GM19452 (cell line): ENCODE results near the gene STK4.
"Not testable (repeated sequence)": the region's sequence is repeated elsewhere in the genome, so short reads cannot be mapped to it uniquely, and the experiment has no call there.

Experiments
- ATAC-seq: cut with Tn5 transposase; IDR thresholded peaks from one replicate; pipeline ENCODE4 v1.9.1; 2021; ENCODE audit not compliant: unreplicated experiment

STK4 gene

DNA sequence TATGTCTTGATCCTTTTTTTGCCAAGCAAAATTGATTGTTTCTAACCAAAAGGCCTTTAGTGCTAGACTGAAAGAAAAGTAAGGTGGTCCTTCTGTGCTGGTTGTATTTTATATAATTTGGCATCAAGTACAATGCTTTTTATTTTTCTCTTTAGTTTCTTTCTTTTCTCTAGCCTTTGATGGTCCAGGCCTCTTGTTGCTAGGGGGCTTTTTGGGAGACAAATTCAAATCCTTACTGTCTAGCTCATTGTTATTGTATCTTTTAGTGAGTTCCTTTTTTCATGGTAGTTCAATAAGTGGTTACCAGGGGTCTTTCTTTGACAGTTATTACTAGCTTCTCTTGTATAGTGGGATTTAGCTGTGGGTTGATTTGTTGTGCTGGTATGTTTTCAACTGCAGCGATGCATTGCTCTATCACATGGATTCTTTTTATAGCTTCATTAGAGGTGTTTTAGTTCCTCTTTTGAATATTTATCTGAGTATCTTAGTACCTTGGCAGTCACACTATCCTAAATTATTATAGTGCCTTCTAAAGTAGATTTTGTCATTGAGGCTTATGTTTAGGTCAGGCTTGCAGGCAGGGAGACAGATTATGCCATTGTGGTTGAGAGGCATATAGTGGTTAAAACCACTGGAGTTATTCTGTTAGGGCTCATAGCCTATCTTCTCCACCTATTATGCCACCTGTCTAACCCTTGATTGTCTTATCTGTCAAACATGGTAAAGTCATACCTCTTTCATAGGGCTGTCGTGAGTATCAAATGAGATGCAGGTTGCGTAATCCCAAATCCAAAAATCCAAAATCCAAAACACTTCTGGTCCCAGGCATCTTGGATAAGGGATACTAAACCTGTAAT, 85.1 kb downstream of the STK4 start:
- no peak for ATAC-seq

DNA sequence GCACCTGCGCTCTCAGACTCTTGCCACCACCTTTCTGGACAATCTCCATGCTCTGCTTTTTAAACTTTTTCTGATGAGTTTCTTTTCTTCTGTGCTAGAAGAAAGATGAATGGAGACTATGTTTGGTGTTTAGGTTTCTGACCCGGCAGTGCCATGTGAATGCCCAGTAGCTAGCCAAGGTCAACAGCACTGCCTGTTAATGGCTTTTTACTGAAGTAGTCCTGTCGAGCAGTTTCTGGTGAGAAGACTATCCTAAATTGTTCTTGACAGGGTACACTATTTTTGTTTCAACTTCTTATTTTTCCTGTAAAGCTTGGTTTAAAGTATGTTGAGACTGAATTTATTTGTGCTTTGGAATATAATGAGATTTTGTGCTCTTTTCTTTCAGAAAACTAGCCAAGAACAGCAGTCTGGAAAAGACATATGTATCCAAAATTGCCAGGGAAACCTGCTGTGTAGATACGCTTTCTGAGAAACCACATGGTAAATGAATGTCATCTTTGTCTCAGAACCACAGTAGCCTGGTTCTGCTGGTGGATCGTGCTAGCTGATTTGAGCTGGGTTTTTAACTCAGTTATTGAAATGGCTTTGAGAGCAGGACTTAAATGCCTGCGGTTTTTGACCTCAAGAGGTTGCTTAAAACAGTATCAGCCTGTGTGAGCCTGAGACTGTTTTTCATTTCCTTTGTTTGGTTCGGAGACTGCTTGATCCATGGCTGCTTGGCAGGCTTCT, 86.6 kb downstream of the STK4 start:
- peak; percentile 78 for ATAC-seq

DNA sequence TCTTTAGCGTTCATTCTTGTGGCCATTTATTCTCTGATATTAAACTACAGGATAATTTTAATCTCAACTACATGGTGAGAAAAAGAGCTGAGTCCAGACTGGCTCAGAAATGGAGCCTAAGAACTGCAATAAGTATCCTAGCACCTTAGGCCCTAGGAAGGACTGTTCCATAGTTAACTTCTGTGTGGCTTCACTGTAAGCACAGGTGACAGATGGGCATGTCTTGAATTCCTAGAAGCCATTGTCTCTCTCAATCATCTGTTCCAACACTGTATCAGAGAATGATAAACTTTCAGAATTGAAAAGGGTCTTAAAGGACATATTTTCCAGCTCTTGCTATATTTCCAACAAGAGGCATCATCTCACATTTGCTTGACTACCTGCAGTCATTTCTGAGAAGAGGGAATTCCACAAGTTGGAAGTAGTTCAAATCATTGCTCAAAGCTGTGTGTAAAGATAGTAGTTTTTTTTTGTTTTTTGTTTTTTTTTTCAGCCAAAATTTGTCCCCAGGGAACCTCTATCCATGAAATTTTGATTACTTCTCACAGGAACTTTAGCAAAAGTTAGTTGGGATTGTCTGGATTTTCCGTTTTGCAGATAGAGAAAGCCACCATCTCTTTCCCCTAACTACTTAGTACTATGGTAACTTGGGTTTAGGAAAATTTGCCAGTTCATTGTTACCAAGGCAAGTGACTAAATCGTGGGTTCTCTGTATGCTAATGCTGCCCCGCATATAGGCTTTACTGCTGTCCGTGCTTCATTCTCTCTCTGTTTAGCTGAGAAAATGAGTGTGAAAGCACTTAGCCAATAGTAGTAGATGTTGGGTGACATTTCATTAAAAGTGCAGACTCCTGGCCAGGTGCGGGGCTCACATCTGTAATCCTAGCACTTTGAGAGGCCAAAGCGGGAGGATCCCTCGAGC, 87.4 kb downstream of the STK4 start:
- peak; percentile 10 for ATAC-seq

DNA sequence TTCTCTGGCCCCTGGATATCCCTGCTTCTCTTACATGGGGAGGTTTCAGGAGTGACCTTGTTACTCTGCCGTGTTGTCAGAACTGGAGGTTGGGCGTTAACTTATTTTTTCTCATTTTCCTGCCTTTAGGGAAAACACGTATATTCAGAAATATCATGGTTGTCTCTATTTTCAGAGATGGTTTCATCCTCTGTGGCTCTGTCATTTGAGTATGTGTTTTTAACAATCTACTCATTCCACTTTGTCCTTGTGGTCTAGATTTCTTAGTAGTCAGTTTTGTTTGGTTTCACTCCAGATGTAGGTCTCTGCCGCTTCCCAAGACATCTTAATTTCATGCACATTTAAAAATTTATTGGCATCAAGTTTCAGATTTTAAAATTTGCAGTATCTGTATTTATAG, 88.7 kb downstream of the STK4 start:
- no peak for ATAC-seq

DNA sequence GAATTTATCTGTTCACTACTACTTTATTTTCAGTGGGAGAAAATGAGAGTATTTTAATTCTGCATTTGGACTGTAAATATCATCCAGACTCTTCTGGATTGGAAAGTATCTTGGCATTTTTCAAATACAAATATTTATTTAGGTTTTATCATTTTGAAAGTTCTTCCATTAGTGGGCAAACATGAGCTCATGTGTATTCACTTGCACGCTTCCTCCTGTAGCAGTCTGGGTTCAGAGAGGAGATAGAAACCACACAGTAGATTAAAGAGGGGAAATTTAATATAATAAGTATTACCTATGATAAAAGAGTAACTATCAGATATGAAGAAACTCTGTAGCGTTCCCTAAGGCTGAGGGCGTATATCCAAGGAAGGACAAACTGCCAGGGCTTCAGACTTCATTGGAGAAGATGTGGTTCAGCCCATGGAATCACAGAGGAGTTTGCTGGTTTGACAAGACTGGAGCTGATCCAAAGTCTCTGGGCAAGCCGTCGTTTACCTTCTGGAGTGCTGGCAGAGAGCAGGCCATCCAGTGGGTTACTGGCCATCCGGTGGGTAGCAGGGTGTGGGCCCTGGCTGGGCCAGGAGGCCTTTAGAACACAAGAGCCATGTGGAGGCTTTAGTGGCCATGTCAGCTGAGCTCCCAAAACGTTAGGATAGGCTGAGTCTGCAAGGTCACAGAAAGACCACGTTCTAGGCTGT, 90.3 kb downstream of the STK4 start:
- ATAC-seq = no peak

DNA sequence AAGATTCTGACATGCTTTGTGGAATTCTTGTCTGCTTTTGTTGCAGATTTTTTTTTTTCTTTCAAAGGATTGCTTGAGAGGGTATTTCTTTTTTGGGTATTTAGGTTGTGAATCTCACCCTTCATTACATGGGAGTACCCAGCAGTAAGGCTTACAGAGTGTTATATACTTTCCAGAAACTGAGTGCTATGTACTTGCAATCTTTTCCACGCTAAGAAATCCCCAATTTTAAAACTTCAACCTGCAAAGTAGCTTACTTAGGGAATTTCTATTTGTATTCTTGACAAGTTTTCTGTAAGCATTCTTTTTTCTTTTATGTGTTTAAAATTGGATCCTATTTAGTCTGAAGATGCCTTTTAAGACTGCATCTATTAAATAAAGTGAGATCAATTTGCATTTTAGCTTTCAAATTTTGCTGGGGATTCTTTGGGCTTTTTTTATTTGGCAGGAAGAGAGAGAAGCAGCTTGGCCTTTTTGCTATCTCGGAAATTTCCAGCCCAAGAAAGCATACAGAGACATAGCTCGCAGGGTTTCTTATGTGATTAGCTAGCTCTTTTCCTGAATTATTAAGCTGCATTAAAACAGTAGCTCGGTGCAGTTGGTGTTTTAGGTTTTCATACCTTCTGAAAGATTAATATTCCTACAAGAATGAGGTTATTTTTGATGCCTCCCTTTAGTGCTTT, 92.0 kb downstream of the STK4 start:
- ATAC-seq = no peak

DNA sequence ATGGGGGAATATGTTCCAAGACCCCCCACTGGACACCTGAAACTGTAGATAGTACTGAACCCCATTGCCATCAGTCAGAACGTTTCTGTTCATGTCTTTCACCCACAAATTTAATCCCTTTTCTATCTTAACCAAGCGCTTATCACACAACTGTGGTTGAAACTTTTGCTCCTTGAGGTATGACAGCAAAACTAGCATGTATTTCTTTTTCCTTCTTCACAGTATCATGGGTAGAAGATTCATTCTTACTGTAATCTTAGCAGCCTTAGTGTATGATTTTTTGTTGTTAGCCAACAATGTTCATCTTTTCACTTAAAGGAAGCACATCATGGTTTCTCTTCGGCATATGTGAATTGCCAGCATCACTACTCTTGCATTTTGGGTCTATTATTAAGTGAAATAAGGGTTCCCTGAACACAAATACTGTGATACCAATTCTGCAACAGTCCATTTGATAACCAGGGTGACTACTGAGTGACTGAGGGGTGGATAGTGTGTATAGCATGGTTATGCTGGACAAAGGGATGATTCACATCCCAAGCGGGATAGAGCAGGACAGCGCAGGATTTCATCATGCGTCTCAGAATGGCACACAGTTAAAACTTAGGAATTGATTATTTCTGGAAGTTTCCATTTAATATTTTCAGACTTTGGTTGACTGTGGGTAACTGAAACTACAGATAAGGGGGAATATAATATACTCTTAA, 92.9 kb downstream of the STK4 start:
- ATAC-seq = no peak

- no peak for ATAC-seq
These were observed 94.0 kb downstream of the STK4 start for GRCh38 chr20:45060294-45060693.

DNA sequence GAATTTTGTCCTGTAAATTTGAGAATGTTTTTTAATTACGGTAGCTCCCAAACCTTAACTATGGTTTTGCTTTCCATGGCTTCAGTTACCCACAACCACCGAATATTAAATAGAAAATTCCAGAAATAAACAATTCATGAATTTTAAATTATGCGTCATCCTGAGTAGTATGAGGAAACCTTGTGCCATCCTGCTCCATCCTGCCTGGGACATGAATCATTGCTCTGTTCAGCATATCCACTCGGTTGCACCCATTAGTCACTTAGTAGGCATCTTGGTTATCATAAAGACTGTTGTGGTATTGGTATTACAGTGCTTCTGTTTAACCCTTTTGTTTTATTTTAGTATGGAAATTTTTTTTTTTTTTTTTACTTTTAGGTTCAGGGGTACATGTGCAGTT, 94.9 kb downstream of the STK4 start:
- no peak for ATAC-seq

DNA sequence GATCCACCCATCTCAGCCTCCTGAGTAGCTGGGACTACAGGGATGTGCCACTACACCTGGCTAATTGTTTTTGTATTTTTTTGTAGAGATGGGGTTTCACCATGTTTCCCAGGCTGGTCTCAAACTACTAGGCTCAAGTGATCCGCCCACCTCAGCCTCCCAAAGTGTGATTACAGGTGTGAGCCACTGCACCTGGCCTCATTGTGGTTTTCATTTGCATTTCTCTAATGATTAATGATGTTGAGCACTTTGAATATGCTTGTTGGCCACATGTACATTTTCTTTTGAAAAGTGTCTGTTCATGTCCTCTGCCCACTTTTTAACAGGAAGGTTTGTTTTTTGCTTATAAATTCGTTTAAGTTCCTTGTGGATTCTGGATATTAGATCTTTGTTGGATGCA, 96.8 kb downstream of the STK4 start:
- ATAC-seq = not testable (repeated sequence)

DNA sequence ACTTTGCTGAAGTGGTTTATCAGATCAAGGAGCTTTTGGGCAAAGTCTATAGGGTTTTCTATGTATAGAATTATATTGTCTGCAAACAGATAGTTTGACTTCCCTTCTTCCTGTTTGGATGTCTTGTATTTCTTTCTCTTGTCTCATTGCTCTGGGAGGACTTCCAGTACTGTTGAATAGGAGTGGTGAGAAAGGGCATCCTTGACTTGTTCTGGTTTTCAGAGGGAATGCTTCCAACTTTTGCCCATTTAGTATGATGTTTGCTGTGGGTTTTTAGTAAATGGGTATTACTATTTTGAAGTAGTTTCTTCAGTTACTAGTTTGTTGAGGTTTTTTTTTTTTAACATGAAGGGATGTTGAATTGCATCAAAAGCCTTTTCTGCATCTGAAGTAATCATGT, 98.5 kb downstream of the STK4 start:
- no peak for ATAC-seq

DNA sequence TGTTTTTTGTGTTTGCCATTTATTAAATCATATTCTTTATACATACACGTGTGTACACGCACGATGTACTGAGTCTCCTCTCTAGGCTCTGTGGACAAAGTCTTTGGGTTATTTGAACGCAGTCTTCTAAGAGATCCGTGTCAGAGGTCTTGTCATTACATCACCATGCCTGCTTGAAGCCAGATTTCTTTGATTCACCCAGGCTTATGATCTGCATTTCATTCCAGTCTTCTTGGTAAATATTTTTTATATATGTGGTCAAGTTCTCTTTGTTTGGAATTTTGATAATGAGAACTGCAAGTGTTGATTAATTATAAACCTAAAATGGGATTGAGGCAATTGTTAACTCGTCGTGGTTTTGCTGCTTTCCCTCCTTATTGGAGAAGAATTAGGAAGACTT, 100.1 kb downstream of the STK4 start:
- no peak for ATAC-seq

DNA sequence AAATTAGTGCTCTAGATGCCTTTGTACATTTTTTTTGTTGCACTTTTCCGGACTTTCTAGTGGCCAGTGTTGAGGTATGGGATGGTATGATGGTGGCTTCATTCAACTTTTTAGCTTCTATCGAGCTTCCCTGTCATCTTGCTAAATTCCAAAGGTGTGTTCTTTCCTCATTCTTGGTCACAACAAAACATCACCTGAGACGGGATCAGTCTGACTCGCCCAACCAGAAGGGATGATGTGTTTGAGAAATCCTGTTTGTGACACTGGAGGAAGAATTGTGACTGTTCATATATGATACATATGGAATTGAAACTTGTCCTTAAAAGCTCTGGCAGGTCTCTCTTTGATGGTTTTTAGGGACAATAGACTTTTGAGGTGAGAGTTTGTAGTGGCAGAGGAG, 100.8 kb downstream of the STK4 start:
- no peak for ATAC-seq

DNA sequence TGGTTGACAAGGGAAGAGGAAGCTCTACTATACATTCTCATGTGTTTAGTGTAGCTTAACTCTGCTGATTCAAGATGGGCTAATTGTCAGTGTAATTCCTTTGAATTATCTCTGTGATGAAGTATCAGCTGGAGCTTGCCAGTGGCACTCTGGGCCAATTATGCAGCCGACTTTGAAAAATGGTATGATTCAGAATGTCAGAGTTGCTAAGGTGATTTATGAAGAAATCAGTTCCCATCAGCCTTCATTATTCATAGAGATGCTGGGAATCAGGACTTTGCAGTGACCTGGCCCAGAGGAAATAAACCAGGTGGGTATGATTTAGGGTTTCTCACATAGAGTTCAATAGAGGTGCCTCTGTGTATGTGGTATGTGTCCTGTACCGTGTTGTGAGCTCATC, 101.2 kb downstream of the STK4 start:
- no peak for ATAC-seq

DNA sequence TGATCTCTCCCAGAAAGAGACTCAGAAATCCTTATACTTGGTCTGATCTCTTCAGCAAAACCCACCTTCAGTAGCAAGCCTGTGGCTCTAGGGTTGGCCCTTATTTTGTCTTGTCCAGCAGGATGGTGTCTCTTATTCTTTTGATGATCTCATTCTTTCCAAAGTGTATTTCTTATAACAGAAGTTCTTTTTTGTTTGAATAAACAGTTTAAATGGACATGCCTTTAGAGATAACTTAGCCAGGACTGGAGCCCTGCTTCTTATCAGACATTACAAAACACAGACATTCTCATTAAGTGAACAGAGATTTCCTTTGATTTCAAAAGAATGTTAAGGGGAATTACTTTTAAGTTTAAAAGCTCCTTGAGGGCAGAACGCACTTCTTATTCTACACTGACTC, 102.9 kb downstream of the STK4 start:
- no peak for ATAC-seq

DNA sequence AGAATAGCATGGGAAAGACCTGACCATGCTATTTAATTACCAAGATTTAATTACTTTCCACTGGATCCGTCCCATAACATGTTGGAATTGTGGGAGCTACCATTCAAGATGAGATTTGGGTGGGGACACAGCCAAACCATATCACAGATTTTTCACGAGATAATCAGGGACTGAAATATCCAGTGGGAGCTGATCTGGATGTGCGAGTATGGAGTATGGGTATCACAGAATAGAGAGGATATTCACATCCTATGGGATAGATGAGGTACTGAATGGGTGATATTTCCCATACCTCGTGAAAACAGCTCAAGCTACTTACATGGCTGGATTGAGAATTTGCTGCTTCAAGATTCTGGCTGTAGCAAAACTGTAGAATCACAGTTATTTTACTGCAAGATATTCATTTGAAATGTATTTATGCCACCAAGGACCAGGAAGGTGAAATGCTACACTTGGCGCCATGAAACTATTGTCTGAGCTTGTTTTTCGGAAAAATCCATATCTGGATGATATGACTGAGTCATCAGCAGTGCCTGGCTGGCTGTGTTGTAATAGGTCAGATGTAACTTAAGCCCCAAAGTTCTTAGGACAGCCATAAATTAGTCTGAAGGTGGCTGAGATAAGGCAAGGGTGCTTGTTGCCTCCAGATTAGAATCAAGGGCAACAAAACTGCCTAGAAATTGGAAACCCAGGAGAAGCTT, 104.8 kb downstream of the STK4 start:
- no peak for ATAC-seq

DNA sequence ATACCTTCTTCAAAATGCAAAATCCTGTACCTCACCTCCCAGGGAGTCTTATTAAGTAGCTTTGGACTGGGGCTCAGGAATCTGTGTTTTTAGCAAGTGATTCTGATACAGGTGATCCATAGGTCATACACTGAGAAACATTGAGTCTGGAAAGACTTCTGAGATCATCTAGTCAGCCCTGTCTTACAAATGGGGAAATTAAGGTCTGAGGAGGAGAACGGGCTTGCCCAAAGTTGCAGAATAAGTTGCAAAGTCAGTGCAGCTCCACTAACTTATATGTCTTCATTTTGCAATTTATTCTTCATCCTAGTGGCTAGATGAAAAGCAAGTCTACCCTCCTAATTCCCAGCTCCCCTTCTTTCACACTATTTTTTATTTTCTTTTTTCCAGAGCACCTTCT, 105.8 kb downstream of the STK4 start:
- no peak for ATAC-seq

GRCh38 chr20:45073221-45073620, 106.9 kb downstream of the STK4 start:
- ATAC-seq = no peak

- no peak for ATAC-seq
These were observed 111.2 kb downstream of the STK4 start for GRCh38 chr20:45077559-45077958.
